ENCODE results near the gene LY9. TPM values are rescaled to one million over a fixed set of nuclear protein-coding genes. Genes with fewer than 3 reads are reported as not detected.

LY9 gene
- total and polyA plus RNA-seq, 12 donors = 0.10 to 1.4 (median 0.34) TPM; not detected in 6

GRCh38 chr1:160799641-160800040, 3.7 kb downstream of the LY9 start:
- intact Hi-C loops (cut with DNase I) = no loop called here
- H3K27ac ChIP-seq = no peak overlapping the region

GRCh38 chr1:160800142-160800541, 4.2 kb downstream of the LY9 start:
- Histone ChIP-seq H3K9me3 (peaks cover 0 to 8% (median 0%) of the 10 kb centered on the region in 11 donors), H3K4me1 (peaks cover 0 to 6% (median 0%) of the 10 kb centered on the region in 9 donors), H3K27ac (no peak overlapping the region), H3K27me3 (peaks cover 0 to 7% (median 0%) of the 10 kb centered on the region in 7 donors), H3K4me3 (no peak overlapping the region), H3K36me3 (no peaks in the 10 kb centered on the region)
- no peak for ATAC-seq
- intact Hi-C loops (cut with DNase I) = no loop called here
- DNase-seq = no peak
- no peak for TF ChIP-seq CTCF (IDR thresholded peaks at IDR 0.05)
- WGBS, 2 donors = 91 to 98% methylated on average over 1 of the region's 1 CpG

More at GRCh38 chr1:160799641-160800040, 3.7 kb downstream of the LY9 start:
- Histone ChIP-seq H3K4me1 (peaks cover 0 to 6% (median 0%) of the 10 kb centered on the region in 9 donors), H3K9me3 (peaks cover 0 to 8% (median 0%) of the 10 kb centered on the region in 11 donors), H3K27me3 (peaks cover 0 to 8% (median 0%) of the 10 kb centered on the region in 7 donors), H3K36me3 (no peaks in the 10 kb centered on the region), H3K4me3 (no peak overlapping the region)
- 85 to 91% methylated on average over 5 of the region's 5 CpGs for WGBS, 2 donors
- ATAC-seq (no peak), DNase-seq (no peak)
- no peak for TF ChIP-seq CTCF (IDR thresholded peaks at IDR 0.05)

GRCh38 chr1:160800645-160801408, 4.9 kb downstream of the LY9 start:
- ATAC-seq (no peak), DNase-seq (no peak)
- peaks cover 0 to 8% (median under 1%) of the 10 kb centered on the region in 11 donors for H3K9me3 ChIP-seq
- H3K4me1 ChIP-seq = peaks cover 0 to 6% (median 0%) of the 10 kb centered on the region in 9 donors
- intact Hi-C loops (cut with DNase I) = no loop called here
- H3K4me3 ChIP-seq = peak overlapping the region in 1 of 10 donors; percentile 18
- no peak for TF ChIP-seq CTCF (IDR thresholded peaks at IDR 0.05)
- no peaks in the 10 kb centered on the region for H3K36me3 ChIP-seq
- H3K27me3 ChIP-seq = peaks cover 0 to 7% (median 0%) of the 10 kb centered on the region in 7 donors
- WGBS, 2 donors = 49 to 50% methylated on average over 4 of the region's 4 CpGs
- H3K27ac ChIP-seq = no peak overlapping the region

GRCh38 chr1:160801836-160802580, 6.0 kb downstream of the LY9 start:
- Histone ChIP-seq H3K27me3 (peaks cover 0 to 7% (median 0%) of the 10 kb centered on the region in 7 donors), H3K27ac (no peak overlapping the region), H3K36me3 (no peaks in the 10 kb centered on the region)

More at GRCh38 chr1:160801836-160802580, 6.0 kb downstream of the LY9 start:
- intact Hi-C loops (cut with DNase I) = no loop called here
- H3K9me3 ChIP-seq = peaks cover 0 to 20% (median 12%) of the 10 kb centered on the region in 11 donors
- H3K4me1 ChIP-seq = peaks cover 0 to 6% (median 0%) of the 10 kb centered on the region in 9 donors
- DNase-seq (no peak), ATAC-seq (no peak)
- WGBS, 2 donors = 93% methylated on average over 43 of the region's 43 CpGs
- H3K4me3 ChIP-seq = no peak overlapping the region
- no peak for TF ChIP-seq CTCF (IDR thresholded peaks at IDR 0.05)

Measured in heart right ventricle (tissue), 16 donors.